HepG2 (cell line): ENCODE data around the gene CHID1. TPM values are rescaled to one million over a fixed set of nuclear protein-coding genes. Genes with fewer than 3 reads are reported as not detected.

ENCODE experiments used
- ESRRA ChIP-seq: sonication (generic); formaldehyde crosslinking; IDR thresholded peaks from 2 replicates; pipeline ENCODE4 v1.5.1; 2020; ENCODE audit warnings: mild to moderate bottlenecking, low read depth, missing genetic modification reagents
- GABPB1 ChIP-seq: IDR thresholded peaks from 2 replicates; pipeline ENCODE4 v1.6.1; 2016; ENCODE audit warnings: mild to moderate bottlenecking, missing genetic modification reagents, moderate library complexity, missing compliant biosample characterization
- NCOA5 ChIP-seq: sonication (generic); formaldehyde crosslinking; IDR thresholded peaks from 2 replicates; pipeline ENCODE4 v1.4.0; 2020; ENCODE audit warnings: missing genetic modification reagents
- SKI ChIP-seq: fragments of 450-650 bp; IDR thresholded peaks from one replicate; pipeline ENCODE4 v1.6.1; 2018; ENCODE audit warnings: mild to moderate bottlenecking; ENCODE audit not compliant: partially characterized antibody
- STAT5B ChIP-seq: sonication (generic); formaldehyde crosslinking; IDR thresholded peaks from 2 replicates; pipeline ENCODE4 v1.4.0; 2020; ENCODE audit warnings: missing genetic modification reagents
- UBTF ChIP-seq: sonication (generic); formaldehyde crosslinking; IDR thresholded peaks from 2 replicates; pipeline ENCODE4 v1.4.0; 2020; ENCODE audit warnings: mild to moderate bottlenecking, missing genetic modification reagents
- ZBTB8A ChIP-seq: sonication (generic); formaldehyde crosslinking; IDR thresholded peaks from 2 replicates; pipeline ENCODE4 v1.4.0; 2020; ENCODE audit warnings: mild to moderate bottlenecking, low read depth, missing genetic modification reagents, borderline replicate concordance
- polyA plus RNA-seq, 8 experiments: library from polyadenylated mRNA; depleted of rRNA in 3 of 8; stranded (reverse) in 7 of 8; unstranded in 1 of 8; fragments of >200 nt; fragmentation: Illumina TruSeq in 4 of 8; extraction: Trizol in 4 of 8; gene quantifications; 2 replicates each; pipeline versions ENCODE4 v1.2.1 to v1.2.3, GENCODE V29; 2011 to 2016; ENCODE audit warnings: low read depth in 4 of 8, missing spikeins in 1 of 8, mixed read lengths in 1 of 8; ENCODE audit not compliant: insufficient read depth in 1 of 8
- total RNA-seq, 5 experiments: library from RNA; depleted of rRNA; stranded (reverse); fragments of >200 nt; fragmentation: Illumina TruSeq; extraction: Trizol; gene quantifications; 2 replicates each; pipeline ENCODE4 v1.2.3, GENCODE V29; 2016; ENCODE audit warnings: low read depth in 1 of 5
- TF ChIP-seq, protein P1 (sequence below): sonication (generic); formaldehyde crosslinking; IDR thresholded peaks from 2 replicates; pipeline ENCODE4 v1.5.0; 2020; ENCODE audit warnings: missing genetic modification reagents
- TF ChIP-seq, protein P2 (sequence below): sonication (generic); formaldehyde crosslinking; IDR thresholded peaks from 2 replicates; pipeline ENCODE4 v1.5.0; 2020; ENCODE audit warnings: mild to moderate bottlenecking, missing genetic modification reagents
- TF ChIP-seq, protein P3 (sequence below): sonication (generic); formaldehyde crosslinking; IDR thresholded peaks from one replicate; pipeline ENCODE4 v1.5.1; 2020; ENCODE audit warnings: mild to moderate bottlenecking, missing genetic modification reagents; ENCODE audit errors: not compliant biosample characterization

CHID1 gene
- total and polyA plus RNA-seq, 2 of the 13 experiments (the other 11 are each of a cell fraction or from before 2014, with no cell fraction given): 65.1 to 93.6 TPM

DNA sequence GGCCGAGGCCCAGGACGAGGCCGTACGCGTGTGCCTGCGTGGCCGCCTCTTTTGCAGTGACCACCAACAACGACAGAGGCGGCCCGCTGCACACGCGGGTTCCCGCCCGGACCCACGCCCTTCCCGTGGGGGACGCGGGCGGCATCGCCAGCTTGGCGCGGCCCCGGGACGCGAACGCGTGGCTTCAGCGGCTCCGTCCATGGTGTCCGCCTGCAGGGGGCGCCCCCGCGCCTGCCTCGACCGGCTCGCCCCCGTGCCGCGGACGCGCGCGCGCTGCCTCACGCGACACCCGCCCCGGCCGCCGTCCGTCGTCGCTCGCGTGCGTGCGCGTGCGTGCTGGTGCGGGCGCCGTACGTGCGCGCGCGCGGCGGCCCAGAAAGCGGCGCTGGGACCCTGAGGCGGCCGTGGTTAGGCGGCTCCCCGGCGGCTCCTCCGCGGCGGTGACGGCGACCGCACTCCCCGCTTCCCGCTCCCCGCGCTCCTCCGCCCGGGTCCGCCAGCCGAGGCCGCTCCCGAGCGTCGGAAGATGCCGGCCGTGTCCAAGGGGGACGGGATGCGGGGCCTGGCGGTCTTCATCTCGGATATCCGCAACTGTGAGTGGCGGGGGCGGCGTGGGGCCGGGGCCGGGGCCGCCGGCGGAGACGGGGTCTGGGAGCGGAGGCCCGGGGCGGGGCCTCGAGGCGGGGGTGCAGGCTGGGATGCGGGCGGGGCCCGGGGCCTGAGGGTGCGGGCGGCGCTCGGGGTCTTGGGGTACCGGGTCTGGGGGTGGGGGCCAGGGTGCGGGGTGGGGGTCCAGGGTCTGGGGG, 15.1 kb upstream of the CHID1 start, which contains the start of gene AP2A2 (continued):
- TF ChIP-seq ZBTB8A (CRISPR knock-in tag) (no peak), UBTF (CRISPR knock-in tag) (peak; percentile 51; the same call in 1 of the 2 replicates), GABPB1 (CRISPR knock-in tag) (0 out of 2 replicates have a peak, but pooled peaks have one; percentile 16), ESRRA (CRISPR knock-in tag) (peak; percentile 41; the same call in 1 of the 2 replicates), NCOA5 (CRISPR knock-in tag) (no peak), STAT5B (CRISPR knock-in tag) (no peak), SKI (peak; percentile 61)
- TF ChIP-seq, protein P1, sequence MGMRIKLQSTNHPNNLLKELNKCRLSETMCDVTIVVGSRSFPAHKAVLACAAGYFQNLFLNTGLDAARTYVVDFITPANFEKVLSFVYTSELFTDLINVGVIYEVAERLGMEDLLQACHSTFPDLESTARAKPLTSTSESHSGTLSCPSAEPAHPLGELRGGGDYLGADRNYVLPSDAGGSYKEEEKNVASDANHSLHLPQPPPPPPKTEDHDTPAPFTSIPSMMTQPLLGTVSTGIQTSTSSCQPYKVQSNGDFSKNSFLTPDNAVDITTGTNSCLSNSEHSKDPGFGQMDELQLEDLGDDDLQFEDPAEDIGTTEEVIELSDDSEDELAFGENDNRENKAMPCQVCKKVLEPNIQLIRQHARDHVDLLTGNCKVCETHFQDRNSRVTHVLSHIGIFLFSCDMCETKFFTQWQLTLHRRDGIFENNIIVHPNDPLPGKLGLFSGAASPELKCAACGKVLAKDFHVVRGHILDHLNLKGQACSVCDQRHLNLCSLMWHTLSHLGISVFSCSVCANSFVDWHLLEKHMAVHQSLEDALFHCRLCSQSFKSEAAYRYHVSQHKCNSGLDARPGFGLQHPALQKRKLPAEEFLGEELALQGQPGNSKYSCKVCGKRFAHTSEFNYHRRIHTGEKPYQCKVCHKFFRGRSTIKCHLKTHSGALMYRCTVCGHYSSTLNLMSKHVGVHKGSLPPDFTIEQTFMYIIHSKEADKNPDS: no peak; the same call in 1 of the 2 replicates
- TF ChIP-seq, protein P2, sequence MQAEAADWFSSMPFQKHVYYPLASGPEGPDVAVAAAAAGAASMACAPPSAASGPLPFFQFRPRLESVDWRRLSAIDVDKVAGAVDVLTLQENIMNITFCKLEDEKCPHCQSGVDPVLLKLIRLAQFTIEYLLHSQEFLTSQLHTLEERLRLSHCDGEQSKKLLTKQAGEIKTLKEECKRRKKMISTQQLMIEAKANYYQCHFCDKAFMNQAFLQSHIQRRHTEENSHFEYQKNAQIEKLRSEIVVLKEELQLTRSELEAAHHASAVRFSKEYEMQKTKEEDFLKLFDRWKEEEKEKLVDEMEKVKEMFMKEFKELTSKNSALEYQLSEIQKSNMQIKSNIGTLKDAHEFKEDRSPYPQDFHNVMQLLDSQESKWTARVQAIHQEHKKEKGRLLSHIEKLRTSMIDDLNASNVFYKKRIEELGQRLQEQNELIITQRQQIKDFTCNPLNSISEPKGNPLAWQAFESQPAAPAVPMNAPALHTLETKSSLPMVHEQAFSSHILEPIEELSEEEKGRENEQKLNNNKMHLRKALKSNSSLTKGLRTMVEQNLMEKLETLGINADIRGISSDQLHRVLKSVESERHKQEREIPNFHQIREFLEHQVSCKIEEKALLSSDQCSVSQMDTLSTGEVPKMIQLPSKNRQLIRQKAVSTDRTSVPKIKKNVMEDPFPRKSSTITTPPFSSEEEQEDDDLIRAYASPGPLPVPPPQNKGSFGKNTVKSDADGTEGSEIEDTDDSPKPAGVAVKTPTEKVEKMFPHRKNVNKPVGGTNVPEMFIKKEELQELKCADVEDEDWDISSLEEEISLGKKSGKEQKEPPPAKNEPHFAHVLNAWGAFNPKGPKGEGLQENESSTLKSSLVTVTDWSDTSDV: 0 out of 2 replicates have a peak, but pooled peaks have one; percentile 45
- TF ChIP-seq, protein P3, sequence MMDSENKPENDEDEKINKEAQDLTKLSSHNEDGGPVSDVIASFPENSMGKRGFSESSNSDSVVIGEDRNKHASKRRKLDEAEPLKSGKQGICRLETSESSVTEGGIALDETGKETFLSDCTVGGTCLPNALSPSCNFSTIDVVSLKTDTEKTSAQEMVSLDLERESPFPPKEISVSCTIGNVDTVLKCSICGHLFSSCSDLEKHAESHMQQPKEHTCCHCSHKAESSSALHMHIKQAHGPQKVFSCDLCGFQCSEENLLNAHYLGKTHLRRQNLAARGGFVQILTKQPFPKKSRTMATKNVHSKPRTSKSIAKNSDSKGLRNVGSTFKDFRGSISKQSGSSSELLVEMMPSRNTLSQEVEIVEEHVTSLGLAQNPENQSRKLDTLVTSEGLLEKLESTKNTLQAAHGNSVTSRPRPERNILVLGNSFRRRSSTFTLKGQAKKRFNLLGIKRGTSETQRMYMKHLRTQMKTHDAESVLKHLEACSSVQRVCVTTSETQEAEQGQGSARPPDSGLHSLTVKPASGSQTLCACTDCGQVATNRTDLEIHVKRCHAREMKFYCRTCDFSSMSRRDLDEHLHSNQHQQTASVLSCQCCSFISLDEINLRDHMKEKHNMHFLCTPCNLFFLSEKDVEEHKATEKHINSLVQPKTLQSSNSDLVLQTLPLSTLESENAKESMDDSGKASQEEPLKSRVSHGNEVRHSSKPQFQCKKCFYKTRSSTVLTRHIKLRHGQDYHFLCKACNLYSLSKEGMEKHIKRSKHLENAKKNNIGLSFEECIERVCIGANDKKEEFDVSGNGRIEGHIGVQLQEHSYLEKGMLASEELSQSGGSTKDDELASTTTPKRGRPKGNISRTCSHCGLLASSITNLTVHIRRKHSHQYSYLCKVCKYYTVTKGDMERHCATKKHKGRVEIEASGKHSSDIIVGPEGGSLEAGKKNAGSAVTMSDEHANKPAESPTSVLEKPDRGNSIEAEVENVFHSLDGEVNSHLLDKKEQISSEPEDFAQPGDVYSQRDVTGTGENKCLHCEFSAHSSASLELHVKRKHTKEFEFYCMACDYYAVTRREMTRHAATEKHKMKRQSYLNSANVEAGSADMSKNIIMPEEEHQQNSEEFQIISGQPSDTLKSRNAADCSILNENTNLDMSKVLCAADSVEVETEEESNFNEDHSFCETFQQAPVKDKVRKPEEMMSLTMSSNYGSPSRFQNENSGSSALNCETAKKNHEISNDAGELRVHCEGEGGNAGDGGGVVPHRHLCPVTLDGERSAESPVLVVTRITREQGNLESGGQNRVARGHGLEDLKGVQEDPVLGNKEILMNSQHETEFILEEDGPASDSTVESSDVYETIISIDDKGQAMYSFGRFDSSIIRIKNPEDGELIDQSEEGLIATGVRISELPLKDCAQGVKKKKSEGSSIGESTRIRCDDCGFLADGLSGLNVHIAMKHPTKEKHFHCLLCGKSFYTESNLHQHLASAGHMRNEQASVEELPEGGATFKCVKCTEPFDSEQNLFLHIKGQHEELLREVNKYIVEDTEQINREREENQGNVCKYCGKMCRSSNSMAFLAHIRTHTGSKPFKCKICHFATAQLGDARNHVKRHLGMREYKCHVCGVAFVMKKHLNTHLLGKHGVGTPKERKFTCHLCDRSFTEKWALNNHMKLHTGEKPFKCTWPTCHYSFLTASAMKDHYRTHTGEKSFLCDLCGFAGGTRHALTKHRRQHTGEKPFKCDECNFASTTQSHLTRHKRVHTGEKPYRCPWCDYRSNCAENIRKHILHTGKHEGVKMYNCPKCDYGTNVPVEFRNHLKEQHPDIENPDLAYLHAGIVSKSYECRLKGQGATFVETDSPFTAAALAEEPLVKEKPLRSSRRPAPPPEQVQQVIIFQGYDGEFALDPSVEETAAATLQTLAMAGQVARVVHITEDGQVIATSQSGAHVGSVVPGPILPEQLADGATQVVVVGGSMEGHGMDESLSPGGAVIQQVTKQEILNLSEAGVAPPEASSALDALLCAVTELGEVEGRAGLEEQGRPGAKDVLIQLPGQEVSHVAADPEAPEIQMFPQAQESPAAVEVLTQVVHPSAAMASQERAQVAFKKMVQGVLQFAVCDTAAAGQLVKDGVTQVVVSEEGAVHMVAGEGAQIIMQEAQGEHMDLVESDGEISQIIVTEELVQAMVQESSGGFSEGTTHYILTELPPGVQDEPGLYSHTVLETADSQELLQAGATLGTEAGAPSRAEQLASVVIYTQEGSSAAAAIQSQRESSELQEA (CRISPR knock-in tag): no peak
